ENCODE data around the gene ORMDL3.
A peak's percentile ranks its signal among the peaks of the same experiment; 100 is the strongest.

ORMDL3 gene

DNA sequence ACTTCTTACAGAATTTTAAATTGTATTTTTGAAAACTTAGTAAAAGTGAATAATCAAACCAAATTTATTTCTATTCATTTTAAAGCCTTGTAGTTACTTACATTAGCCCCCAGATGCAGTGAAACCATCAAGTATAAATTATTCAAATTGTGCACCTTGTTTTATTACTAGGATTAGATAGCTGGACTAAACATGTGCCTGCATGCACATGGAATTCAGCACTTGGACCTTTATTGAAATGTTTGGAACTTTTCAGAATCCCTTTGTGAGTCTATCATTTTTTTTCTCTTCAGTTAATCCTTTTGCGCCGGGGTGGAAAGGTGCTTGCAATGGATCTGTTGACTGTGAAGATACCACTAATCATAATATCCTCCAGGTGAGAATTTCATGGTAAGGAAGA, 54.6 kb downstream of the ORMDL3 start:
- peaks cover 5% of the 10 kb centered on the region for H3K27me3 ChIP-seq (ENCODE audit: control insufficient read depth, insufficient read depth, low read length)
- TF ChIP-seq, protein P1, sequence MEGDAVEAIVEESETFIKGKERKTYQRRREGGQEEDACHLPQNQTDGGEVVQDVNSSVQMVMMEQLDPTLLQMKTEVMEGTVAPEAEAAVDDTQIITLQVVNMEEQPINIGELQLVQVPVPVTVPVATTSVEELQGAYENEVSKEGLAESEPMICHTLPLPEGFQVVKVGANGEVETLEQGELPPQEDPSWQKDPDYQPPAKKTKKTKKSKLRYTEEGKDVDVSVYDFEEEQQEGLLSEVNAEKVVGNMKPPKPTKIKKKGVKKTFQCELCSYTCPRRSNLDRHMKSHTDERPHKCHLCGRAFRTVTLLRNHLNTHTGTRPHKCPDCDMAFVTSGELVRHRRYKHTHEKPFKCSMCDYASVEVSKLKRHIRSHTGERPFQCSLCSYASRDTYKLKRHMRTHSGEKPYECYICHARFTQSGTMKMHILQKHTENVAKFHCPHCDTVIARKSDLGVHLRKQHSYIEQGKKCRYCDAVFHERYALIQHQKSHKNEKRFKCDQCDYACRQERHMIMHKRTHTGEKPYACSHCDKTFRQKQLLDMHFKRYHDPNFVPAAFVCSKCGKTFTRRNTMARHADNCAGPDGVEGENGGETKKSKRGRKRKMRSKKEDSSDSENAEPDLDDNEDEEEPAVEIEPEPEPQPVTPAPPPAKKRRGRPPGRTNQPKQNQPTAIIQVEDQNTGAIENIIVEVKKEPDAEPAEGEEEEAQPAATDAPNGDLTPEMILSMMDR (IDR thresholded peaks at IDR 0.05) = peak; percentile 11
- H3K36me3 ChIP-seq (ENCODE audit: control insufficient read depth, insufficient read depth, low read length) = no peaks in the 10 kb centered on the region
- H3K4me3 ChIP-seq (ENCODE audit: low read depth, low read length) = no peak overlapping the region
- H2AFZ ChIP-seq = no peak overlapping the region
- no peak overlapping the region for H3K9ac ChIP-seq
- no peak overlapping the region for H3K27ac ChIP-seq
- no peaks in the 10 kb centered on the region for H3K79me2 ChIP-seq
- H3K4me1 ChIP-seq = no peaks in the 10 kb centered on the region
- H3K9me3 ChIP-seq (ENCODE audit: control insufficient read depth, low read length) = no peaks in the 10 kb centered on the region
- no peak overlapping the region for H3K4me2 ChIP-seq (ENCODE audit: low read length)

DNA sequence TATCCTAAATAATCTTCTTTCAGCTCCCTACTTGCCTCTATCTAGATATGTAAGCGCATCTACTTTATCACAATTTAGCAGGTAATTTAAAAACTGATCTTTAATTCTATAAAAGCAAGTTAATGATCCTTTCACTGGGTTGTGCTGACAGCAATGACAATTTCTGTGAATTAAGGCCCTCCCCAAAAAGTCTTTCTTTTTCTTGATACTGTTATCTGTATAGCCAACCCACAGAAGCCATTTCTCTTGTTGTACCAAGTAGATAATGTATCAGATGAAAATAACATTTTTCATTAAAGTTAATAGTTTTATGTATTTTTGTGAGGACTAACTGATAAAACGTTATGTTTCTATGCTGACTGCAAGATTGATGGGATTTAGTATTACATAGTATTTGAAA, 55.6 kb downstream of the ORMDL3 start:
- peaks cover 5% of the 10 kb centered on the region for H3K27me3 ChIP-seq (ENCODE audit: control insufficient read depth, insufficient read depth, low read length)
- H3K36me3 ChIP-seq (ENCODE audit: control insufficient read depth, insufficient read depth, low read length) = no peaks in the 10 kb centered on the region
- H2AFZ ChIP-seq = no peak overlapping the region
- H3K79me2 ChIP-seq = no peaks in the 10 kb centered on the region
- H3K9me3 ChIP-seq (ENCODE audit: control insufficient read depth, low read length) = no peaks in the 10 kb centered on the region
- no peak overlapping the region for H3K4me3 ChIP-seq (ENCODE audit: low read depth, low read length)
- H3K9ac ChIP-seq = no peak overlapping the region
- TF ChIP-seq, protein P1 (IDR thresholded peaks at IDR 0.05) = no peak
- H3K4me1 ChIP-seq = no peaks in the 10 kb centered on the region
- no peak overlapping the region for H3K4me2 ChIP-seq (ENCODE audit: low read length)
- no peak overlapping the region for H3K27ac ChIP-seq
